HG03159 (cell line): ENCODE data around the gene SALL3.

Experiments used
- ATAC-seq: cut with Tn5 transposase; IDR thresholded peaks from one replicate; pipeline ENCODE4 v1.9.1; 2021; ENCODE audit warnings: mild to moderate bottlenecking, moderate library complexity; ENCODE audit not compliant: unreplicated experiment

The SALL3 gene

DNA sequence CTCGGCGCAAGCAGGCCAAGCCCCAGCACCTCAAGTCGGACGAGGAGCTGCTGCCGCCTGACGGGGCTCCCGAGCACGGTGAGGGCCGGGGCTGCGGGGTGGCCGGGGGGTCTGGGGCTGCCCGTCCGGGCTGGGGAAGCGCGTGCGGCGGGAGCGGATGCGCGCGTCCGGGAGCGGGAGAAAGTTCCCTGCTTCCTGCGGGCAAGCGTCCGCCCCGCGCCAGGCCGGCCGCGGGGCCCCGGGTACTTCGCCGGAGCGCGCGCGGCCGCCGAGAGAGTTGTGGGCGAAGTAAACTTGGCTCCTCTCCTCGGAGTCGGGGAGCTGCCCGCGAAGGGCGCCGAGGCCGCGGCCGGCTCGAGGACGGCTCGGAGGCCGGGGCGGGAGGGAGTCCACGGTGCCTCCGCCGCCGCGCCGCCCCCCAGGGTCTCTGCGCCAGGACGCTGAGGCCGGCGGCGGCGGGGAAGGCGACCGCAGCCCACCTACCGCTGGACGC is 707 bp downstream of the SALL3 start:
- no peak for ATAC-seq

DNA sequence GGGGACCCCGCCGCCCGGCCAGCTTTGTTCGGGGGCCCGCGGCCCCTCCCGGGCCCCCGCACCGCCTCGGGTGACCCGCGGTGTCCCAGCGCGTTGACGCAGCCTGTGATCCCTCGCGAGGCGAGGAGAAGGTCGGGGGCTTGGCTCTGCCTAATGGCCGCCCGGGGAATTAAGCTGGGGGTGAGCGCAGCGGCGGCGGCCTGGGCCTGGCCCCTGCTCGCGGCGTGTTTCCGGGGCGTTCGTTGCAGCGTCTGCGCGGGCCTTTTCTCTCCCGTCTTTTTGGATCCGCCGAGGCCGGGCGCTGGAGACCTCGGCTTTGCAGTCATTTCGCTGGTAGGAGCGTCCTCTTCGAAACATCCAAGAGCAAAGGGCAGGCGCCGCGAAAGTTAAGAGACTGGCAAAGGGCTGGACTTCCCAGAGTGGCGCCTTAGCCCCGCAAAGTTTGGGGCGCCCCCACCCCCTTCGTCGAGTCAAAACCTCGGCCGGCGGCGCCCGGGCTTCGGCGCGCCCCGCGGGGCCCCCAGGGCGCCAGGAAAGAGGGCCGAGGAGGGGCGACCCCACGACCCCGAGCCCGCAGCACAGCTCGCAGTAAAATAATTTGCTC is 1.3 kb downstream of the SALL3 start:
- no peak for ATAC-seq

DNA sequence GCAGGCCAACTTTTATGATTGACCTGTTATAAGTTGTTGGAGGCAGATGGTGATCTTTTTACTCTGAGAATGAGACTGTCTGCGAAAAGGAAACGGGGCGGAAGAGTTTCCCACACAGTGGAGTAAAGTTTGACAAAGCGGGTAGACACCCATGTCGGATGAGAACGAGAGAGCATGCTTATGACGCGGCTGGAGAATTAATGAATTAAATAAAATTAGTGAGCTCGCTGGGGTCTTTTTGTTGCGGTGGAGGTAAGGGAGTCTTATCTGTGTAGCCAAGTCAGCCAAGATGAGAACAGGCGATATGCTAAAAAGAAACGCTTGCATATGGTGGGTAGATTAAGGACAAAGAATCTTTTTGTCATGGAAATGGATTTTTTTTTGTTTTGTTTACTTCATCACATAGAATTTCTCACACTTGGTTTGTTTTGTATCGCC is 1.8 kb downstream of the SALL3 start:
- no peak for ATAC-seq

DNA sequence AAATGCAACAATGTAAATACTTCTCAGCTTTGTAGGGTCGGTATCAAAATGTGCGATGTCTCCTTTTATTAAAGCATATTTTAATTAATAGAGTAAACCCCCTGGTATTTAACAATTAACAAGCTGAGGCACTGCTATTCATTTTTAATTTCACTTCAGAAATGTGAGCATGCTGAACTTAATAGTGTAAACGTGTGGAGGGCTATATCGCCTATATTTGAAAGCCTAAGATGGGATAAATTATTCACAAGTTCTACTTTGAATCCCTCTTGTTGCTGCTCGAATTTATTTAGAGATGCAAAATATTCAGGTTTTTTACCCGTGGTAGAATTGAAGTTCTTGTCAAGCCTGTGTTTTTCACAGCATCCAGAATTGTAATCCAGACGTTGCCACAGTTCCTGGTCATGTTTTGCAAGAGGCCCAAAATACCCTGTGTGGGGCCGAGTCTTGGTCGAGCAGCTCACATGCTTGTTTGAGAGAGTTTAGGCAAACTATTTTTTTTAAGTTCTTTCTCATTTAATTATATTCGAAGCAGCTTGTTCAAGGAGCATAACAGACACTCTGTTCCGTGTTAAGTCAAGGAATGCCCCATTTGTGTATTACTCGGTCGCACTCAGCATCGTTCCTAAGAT is 2.5 kb downstream of the SALL3 start:
- no peak for ATAC-seq

DNA sequence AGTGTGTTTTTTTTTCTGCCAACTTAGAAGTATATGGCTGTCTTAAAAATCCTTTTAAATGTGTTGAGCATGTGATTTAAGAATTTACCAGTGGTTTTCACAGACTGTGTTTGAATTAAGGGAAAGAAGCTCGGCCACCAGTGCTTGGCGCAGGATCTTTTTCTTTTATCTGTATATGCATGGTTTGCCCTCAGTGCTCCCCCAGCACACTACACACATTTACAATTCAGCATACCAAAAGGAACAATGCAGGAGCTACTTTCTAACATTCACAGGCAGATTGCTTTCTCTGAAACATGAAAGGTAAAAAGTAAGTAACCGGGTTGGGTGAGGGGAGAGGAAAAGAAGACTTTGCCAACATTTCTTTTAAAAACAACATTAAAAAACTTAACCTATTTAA is 3.9 kb downstream of the SALL3 start:
- ATAC-seq = no peak

DNA sequence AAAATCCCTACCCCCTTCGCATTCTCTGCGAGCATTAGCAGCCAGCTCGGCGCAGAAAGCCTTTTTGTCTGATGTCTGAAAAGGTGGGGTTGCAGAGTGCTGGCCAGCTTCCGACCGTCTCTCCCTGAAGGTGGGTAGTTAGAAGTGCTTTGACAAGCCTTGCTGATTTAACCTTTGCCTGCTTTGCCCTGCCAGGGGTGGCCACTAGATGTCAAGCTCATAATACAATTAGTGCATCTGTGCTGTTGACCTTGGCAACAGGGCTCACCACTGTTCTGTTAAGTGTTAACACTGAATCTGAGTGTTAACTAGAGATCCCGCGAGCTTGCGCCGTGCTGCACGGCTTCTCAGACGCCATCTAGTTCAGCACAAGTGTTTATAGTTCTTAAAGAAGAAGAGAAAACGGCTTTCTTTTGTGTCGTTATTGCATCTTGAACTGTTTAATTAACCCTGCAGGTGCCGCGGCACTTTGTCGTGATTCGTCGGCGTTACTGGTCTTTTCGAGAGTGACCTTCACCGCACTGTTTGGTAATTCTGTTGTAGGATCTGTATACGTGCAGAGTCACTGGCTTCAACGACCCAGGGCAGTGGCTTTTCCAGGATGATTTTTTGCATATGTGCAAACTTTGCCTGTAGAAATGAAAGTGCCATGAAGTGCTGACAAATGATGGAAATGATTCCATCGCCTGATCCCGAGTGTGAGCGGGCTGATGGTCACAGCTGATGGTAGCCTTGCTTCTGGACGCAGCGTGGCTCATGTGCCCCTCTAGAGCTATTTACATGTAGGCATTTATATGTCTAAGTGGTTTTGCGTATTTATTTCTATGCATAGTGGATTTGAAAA is 5.5 kb downstream of the SALL3 start:
- ATAC-seq = no peak

DNA sequence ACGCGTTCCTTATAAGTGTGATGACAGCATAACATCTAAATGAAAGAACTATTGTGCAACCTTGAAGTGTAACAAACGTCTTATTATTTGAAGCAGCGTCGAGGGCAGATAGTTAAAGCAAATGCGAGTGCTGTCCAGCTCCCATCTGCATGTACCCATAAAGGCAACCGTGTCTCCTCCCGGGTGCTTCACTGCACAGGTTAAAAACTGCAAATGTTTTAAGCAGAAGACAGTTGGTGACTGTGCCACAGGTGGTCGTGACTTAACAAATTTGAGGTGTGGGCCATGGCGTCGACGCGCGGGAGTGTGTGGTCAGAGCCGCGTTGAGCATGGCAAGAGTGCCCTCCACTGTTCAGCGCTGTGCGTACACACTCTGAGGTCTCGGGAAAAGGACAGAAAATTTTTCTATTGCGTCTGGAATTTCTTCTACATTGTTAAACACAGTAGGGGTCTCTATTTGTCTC is 6.4 kb downstream of the SALL3 start:
- no peak for ATAC-seq

DNA sequence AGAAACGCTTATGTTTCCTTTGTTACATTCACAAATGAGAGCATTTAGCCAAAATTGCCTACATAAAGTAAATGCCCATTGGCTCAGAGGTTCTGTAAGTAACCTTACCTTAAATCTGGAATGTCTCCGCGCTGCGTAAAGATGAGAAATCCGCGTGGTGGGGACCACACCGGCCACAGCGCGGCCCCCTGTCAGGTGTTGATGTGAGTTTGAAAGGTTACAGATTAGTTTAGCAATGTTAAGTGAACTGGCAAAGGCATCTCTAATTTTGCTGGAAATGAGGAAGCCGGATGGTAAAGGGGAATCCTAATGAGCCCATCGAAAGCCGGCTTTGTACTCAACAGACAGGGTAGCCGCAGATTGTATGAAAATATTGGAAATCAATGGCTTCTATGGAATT is 11.8 kb downstream of the SALL3 start:
- ATAC-seq = no peak

DNA sequence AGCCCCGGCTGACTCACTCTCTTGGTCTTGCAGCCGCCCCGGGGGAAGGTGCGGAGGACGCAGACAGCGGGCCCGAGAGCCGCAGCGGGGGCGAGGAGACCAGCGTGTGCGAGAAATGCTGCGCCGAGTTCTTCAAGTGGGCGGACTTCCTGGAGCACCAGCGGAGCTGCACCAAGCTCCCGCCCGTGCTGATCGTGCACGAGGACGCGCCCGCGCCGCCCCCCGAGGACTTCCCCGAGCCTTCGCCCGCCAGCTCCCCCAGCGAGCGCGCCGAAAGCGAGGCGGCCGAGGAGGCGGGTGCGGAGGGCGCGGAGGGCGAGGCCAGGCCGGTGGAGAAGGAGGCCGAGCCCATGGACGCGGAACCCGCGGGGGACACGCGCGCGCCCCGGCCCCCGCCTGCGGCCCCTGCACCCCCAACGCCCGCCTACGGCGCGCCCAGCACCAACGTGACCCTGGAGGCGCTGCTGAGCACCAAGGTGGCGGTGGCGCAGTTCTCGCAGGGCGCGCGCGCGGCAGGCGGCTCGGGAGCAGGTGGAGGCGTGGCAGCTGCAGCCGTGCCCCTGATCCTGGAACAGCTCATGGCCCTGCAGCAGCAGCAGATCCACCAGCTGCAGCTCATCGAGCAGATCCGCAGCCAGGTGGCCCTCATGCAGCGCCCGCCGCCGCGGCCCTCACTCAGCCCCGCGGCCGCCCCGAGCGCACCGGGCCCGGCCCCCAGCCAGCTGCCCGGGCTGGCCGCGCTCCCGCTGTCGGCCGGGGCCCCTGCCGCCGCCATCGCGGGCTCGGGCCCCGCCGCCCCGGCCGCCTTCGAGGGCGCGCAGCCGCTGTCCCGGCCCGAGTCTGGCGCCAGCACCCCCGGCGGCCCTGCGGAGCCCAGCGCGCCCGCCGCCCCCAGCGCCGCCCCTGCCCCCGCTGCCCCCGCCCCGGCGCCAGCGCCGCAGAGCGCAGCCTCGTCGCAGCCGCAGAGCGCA is 12.7 kb downstream of the SALL3 start:
- ATAC-seq = no peak

DNA sequence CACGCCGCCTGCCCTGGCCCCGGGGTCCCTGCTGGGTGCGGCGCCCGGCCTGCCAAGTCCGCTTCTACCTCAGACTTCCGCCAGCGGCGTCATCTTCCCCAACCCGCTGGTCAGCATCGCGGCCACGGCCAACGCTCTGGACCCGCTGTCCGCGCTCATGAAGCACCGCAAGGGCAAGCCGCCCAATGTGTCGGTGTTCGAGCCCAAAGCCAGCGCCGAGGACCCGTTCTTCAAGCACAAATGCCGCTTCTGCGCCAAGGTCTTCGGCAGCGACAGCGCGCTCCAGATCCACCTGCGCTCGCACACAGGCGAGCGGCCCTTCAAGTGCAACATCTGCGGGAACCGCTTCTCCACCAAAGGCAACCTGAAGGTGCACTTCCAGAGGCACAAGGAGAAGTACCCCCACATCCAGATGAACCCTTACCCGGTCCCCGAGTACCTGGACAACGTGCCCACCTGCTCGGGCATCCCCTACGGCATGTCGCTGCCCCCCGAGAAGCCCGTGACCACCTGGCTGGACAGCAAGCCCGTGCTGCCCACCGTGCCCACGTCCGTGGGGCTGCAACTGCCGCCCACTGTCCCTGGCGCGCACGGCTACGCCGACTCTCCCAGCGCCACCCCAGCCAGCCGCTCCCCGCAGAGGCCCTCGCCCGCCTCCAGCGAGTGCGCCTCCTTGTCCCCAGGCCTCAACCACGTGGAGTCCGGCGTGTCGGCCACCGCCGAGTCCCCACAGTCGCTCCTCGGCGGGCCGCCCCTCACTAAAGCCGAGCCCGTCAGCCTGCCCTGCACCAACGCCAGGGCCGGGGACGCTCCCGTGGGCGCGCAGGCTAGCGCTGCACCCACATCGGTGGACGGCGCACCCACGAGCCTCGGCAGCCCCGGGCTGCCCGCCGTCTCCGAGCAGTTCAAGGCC is 13.7 kb downstream of the SALL3 start:
- ATAC-seq = no peak

DNA sequence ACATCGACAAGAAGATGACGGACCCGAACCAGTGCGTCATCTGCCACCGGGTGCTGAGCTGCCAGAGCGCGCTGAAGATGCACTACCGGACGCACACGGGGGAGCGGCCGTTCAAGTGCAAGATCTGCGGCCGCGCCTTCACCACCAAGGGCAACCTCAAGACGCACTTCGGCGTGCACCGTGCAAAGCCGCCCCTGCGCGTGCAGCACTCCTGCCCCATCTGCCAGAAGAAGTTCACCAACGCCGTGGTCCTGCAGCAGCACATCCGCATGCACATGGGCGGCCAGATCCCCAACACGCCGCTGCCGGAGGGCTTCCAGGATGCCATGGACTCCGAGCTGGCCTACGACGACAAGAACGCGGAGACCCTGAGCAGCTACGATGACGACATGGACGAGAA is 14.4 kb downstream of the SALL3 start:
- no peak for ATAC-seq

DNA sequence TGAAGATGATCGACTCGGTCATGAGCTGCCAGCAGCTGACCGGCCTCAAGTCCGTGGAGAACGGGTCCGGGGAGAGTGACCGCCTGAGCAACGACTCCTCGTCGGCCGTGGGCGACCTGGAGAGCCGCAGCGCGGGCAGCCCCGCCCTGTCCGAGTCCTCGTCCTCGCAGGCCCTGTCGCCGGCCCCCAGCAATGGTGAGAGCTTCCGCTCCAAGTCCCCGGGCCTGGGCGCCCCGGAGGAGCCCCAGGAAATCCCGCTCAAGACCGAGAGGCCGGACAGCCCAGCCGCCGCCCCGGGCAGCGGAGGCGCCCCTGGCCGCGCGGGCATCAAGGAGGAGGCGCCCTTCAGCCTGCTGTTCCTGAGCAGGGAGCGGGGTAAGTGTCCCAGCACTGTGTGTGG is 14.9 kb downstream of the SALL3 start:
- ATAC-seq = no peak

DNA sequence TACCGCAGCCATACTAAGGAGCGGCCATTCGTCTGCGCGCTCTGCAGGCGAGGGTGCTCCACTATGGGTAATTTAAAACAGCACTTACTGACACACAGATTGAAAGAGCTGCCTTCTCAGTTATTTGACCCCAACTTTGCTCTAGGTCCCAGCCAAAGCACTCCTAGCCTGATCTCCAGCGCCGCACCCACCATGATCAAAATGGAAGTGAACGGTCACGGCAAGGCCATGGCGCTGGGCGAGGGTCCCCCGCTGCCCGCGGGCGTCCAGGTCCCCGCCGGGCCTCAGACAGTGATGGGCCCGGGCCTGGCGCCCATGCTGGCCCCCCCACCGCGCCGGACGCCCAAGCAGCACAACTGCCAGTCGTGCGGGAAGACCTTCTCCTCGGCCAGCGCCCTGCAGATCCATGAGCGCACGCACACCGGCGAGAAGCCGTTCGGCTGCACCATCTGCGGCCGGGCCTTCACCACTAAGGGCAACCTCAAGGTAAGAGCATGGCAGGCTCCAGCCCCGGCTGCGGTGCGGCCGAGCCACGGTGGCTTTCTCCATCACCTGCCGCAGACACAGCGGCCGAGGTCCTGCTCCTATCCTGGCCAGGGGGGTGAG is 15.5 kb downstream of the SALL3 start:
- ATAC-seq = no peak

DNA sequence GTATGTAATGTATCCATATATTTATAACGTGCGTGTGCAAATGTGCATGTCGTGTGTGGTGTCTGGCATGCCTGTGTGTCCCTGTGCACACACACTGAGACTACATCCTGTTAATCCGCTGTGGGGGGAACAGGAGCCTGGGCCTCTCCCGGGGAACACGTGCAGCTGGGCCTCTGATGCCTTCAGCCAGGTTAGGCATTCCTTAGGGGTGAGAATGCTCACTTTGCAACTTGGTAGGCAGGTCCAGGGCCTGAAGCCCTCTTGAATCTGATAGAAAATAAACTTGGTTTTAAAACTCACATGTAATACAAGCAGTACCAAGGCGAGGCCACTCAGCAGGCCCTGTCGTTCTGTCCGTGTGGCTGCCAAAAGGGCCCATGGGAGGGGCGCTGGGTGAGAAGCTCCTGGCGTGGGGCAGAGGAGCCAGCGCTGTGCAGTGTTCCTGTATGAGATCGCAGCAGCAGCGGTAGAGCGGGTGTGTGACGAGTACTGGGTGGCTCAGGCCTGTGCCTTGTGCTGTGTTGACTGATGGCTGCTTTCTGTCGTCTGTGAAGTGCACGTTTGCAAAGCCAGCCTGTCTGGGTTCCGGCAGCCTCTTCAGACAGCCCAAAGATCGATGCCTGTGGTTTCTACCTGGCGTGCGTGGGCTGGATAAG is 16.2 kb downstream of the SALL3 start:
- no peak for ATAC-seq

DNA sequence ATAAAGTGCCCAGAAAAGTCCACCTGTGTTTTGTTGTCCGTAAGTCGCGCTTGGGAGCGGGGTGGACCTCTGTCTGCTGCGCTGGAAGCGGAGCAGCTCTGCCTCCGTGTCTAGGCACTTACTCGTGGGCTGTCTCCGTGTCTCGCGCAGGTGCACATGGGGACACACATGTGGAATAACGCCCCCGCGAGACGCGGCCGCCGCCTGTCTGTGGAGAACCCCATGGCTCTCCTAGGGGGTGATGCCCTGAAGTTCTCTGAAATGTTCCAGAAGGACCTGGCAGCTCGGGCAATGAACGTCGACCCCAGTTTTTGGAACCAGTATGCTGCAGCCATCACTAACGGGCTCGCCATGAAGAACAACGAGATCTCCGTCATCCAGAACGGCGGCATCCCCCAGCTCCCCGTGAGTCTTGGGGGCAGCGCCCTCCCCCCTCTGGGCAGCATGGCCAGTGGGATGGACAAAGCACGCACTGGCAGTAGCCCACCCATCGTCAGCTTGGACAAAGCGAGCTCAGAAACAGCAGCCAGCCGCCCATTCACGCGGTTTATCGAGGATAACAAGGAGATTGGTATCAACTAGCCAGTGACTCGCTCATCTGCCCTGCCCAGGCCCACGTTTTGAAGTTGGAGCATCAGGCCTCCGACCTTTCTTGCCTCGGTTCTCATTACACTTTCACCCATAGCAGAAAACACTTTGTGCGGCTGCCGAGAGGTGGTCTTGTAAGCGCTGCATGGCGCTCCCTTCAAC is 17.3 kb downstream of the SALL3 start:
- no peak for ATAC-seq

DNA sequence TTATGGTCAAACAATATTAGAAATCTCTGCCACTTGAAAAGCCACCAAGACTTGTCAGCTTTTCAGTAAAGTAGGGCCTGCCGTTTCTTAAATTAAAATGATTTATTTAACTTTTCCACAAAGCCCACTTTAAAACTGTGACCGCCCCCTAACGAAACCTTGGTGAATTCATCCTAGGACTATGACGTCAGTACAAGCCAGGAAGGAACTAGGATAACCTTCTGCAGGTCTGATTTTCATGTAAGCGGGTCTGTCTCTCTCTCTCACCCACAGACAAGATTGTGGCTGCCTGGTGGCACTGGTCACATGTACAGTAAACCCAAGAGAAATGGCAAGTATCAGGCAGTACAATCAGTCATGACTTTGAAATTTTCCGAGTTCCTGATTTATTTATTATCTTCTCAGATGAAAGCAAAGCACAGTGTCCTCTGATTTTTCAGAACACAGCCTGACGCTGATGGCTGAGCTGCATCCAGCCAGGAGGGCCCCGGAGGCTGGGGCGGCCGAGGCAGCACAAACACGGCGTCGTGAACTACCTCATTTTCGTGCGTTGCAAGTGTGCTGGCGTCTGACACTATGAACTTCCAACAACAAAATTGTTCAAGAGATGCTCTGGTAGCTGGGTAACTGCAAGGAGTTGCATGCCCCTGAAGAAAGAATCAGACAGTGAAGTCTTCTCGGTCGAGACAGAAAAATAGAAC is 18.9 kb downstream of the SALL3 start:
- no peak for ATAC-seq

DNA sequence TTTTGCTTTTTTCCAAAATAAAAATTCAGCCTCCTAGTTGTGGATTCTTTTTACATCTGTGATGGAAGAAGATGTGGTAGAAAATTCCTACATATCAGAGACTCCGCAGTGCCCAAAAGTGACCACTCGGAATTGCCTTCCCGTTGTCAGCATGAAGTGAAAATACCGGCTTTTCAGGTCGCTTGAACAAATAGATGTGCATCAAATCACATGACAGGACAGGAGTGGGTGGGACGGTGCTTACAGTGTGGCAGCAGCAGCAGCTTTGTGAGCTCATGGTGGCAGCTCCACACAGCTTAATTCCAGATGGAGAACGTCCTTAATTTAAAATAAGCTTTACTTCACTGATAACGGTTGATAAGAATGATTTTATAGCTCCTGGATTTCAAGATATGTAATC is 20.3 kb downstream of the SALL3 start:
- no peak for ATAC-seq
